WTC11 (cell line): ENCODE results near the gene ZSCAN21. TPM values are rescaled to one million over a fixed set of nuclear protein-coding genes. Genes with fewer than 3 reads are reported as not detected.
A peak's percentile ranks its signal among the peaks of the same experiment; 100 is the strongest.

Experiments used
- ATAC-seq: fragments of 200-7000 bp; cut with Tn5 transposase; 2 replicates; pipeline ENCODE4 v1.10.0; 2021; ENCODE audit warnings: mild to moderate bottlenecking, moderate library complexity
- CTCF ChIA-PET: fragments of 300-600 bp; sonication (Branson Sonifier 250); formaldehyde crosslinking; loops from one replicate; lab custom pipeline; 2021; ENCODE audit warnings: antibody characterized with exemption; lab: Charles Lee
- POLR2A ChIA-PET: fragments of 350-600 bp; sonication (Branson Sonifier 250); formaldehyde crosslinking; loops from one replicate; lab custom pipeline; 2021; ENCODE audit warnings: antibody characterized with exemption; lab: Charles Lee
- DNase-seq: peaks from one replicate; pipeline ENCODE4 v3.0.0; 2021; ENCODE audit warnings: low spot score
- H3K27ac Mint-ChIP-seq: 2 replicates; pipeline ENCODE4 v1.8.0; 2021; ENCODE audit warnings: mixed read lengths
- H3K27me3 Mint-ChIP-seq: 2 replicates; pipeline ENCODE4 v1.8.0; 2021; ENCODE audit warnings: low read depth, mild to moderate bottlenecking, moderate library complexity, mixed read lengths
- H3K36me3 Mint-ChIP-seq: 2 replicates; pipeline ENCODE4 v1.8.0; 2021; ENCODE audit warnings: mixed read lengths
- H3K4me1 Mint-ChIP-seq: 2 replicates; pipeline ENCODE4 v1.8.0; 2022; ENCODE audit warnings: mixed read lengths
- H3K4me3 Mint-ChIP-seq: 2 replicates; pipeline ENCODE4 v1.8.0; 2021; ENCODE audit warnings: mild to moderate bottlenecking, moderate library complexity, mixed read lengths
- H3K9me3 Mint-ChIP-seq: 2 replicates; pipeline ENCODE4 v1.8.0; 2021; ENCODE audit warnings: mixed read lengths
- ATF2 ChIP-seq: sonication (generic); formaldehyde crosslinking; IDR thresholded peaks from 2 replicates; pipeline ENCODE4 v1.8.1; 2022; ENCODE audit warnings: low read depth, missing genetic modification reagents, borderline replicate concordance
- CTCF ChIP-seq: fragments of 200-600 bp; IDR thresholded peaks from 2 replicates; pipeline ENCODE4 v1.8.0; 2022; ENCODE audit warnings: antibody characterized with exemption
- ELF4 ChIP-seq: sonication (generic); formaldehyde crosslinking; IDR thresholded peaks from 2 replicates; pipeline ENCODE4 v1.8.1; 2022; ENCODE audit warnings: low read depth, mild to moderate bottlenecking, moderate library complexity, missing genetic modification reagents
- EMX1 ChIP-seq: fragments of 250-450 bp; sonication (Bioruptor Pico); IDR thresholded peaks from 2 replicates; pipeline ENCODE4 v1.8.0; 2021; ENCODE audit warnings: mild to moderate bottlenecking
- ERG ChIP-seq: fragments of 250-450 bp; sonication (Bioruptor Pico); IDR thresholded peaks from 2 replicates; pipeline ENCODE4 v1.8.0; 2021; ENCODE audit warnings: mild to moderate bottlenecking
- ESRRA ChIP-seq: sonication (generic); formaldehyde crosslinking; IDR thresholded peaks from 2 replicates; pipeline ENCODE4 v1.8.1; 2022; ENCODE audit warnings: mild to moderate bottlenecking, missing genetic modification reagents, borderline replicate concordance
- GRHL2 ChIP-seq: fragments of 250-450 bp; sonication (Bioruptor Pico); IDR thresholded peaks from 2 replicates; pipeline ENCODE4 v1.8.0; 2022; ENCODE audit warnings: mild to moderate bottlenecking, moderate library complexity; ENCODE audit not compliant: insufficient replicate concordance, severe bottlenecking
- GTF2I ChIP-seq: fragments of 250-450 bp; sonication (Bioruptor Pico); conservative IDR thresholded peaks from 2 replicates; pipeline ENCODE4 v1.4.0; 2021; ENCODE audit warnings: mild to moderate bottlenecking
- IRF2 ChIP-seq: sonication (generic); formaldehyde crosslinking; IDR thresholded peaks from 2 replicates; pipeline ENCODE4 v1.8.0; 2022; ENCODE audit warnings: low read depth, missing genetic modification reagents, borderline replicate concordance
- JAZF1 ChIP-seq: fragments of 250-450 bp; sonication (Bioruptor Pico); IDR thresholded peaks from 2 replicates; pipeline ENCODE4 v1.9.0; 2021; ENCODE audit warnings: moderate library complexity, mild to moderate bottlenecking, inconsistent platforms
- MAX ChIP-seq: sonication (generic); formaldehyde crosslinking; IDR thresholded peaks from 2 replicates; pipeline ENCODE4 v1.8.0; 2022; ENCODE audit warnings: mild to moderate bottlenecking, missing genetic modification reagents
- MXD4 ChIP-seq: fragments of 250-450 bp; sonication (Bioruptor Pico); IDR thresholded peaks from 2 replicates; pipeline ENCODE4 v1.8.0; 2021; ENCODE audit warnings: mild to moderate bottlenecking, moderate library complexity, borderline replicate concordance
- MYBL2 ChIP-seq: sonication (generic); formaldehyde crosslinking; IDR thresholded peaks from 2 replicates; pipeline ENCODE4 v1.8.1; 2023; ENCODE audit warnings: mild to moderate bottlenecking, moderate library complexity, missing genetic modification reagents
- NFATC4 ChIP-seq: fragments of 250-450 bp; sonication (Bioruptor Pico); IDR thresholded peaks from 2 replicates; pipeline ENCODE4 v1.9.0; 2021; ENCODE audit warnings: mild to moderate bottlenecking
- NFE2L1 ChIP-seq: sonication (generic); formaldehyde crosslinking; IDR thresholded peaks from 2 replicates; pipeline ENCODE4 v1.8.1; 2023; ENCODE audit warnings: missing genetic modification reagents
- NR3C1 ChIP-seq: sonication (generic); formaldehyde crosslinking; conservative IDR thresholded peaks from 2 replicates; pipeline ENCODE4 v1.8.1; 2023; ENCODE audit warnings: low read depth, mild to moderate bottlenecking, missing genetic modification reagents
- SMAD4 ChIP-seq: sonication (generic); formaldehyde crosslinking; IDR thresholded peaks from 2 replicates; pipeline ENCODE4 v1.8.0; 2022; ENCODE audit warnings: mild to moderate bottlenecking, missing genetic modification reagents
- SOX15 ChIP-seq: fragments of 250-450 bp; sonication (Bioruptor Pico); IDR thresholded peaks from 2 replicates; pipeline ENCODE4 v1.9.0; 2021; ENCODE audit warnings: mild to moderate bottlenecking
- TCF7 ChIP-seq: sonication (generic); formaldehyde crosslinking; IDR thresholded peaks from 2 replicates; pipeline ENCODE4 v1.8.0; 2022; ENCODE audit warnings: mild to moderate bottlenecking, low read depth, missing genetic modification reagents, moderate library complexity
- TEAD4 ChIP-seq: sonication (generic); formaldehyde crosslinking; IDR thresholded peaks from 2 replicates; pipeline ENCODE4 v1.8.0; 2022; ENCODE audit warnings: mild to moderate bottlenecking, missing genetic modification reagents
- USF2 ChIP-seq: sonication (generic); formaldehyde crosslinking; IDR thresholded peaks from 2 replicates; pipeline ENCODE4 v1.8.1; 2023; ENCODE audit warnings: mild to moderate bottlenecking, missing genetic modification reagents, moderate library complexity
- ZNF138 ChIP-seq: sonication (generic); formaldehyde crosslinking; conservative IDR thresholded peaks from 2 replicates; pipeline ENCODE4 v1.8.1; 2022; ENCODE audit warnings: mild to moderate bottlenecking, moderate library complexity, missing genetic modification reagents
- ZNF281 ChIP-seq: sonication (generic); formaldehyde crosslinking; IDR thresholded peaks from 2 replicates; pipeline ENCODE4 v1.8.0; 2023; ENCODE audit warnings: mild to moderate bottlenecking, missing genetic modification reagents
- total RNA-seq: library from RNA; stranded (reverse); gene quantifications from 3 replicates; pipeline ENCODE4 v1.2.3, GENCODE V29; 2021
- TF ChIP-seq, protein P1 (sequence below): sonication (generic); formaldehyde crosslinking; IDR thresholded peaks from 2 replicates; pipeline ENCODE4 v1.8.1; 2022; ENCODE audit warnings: mild to moderate bottlenecking, moderate library complexity, missing genetic modification reagents
- TF ChIP-seq, protein P2 (sequence below): sonication (generic); formaldehyde crosslinking; IDR thresholded peaks from 2 replicates; pipeline ENCODE4 v1.8.0; 2022; ENCODE audit warnings: mild to moderate bottlenecking, missing genetic modification reagents
- TF ChIP-seq, protein P3 (sequence below): fragments of 250-450 bp; sonication (Bioruptor Pico); IDR thresholded peaks from 2 replicates; pipeline ENCODE4 v1.9.0; 2021; ENCODE audit warnings: moderate library complexity, mild to moderate bottlenecking, inconsistent platforms, borderline replicate concordance

Gene ZSCAN21
- total RNA-seq, 1 experiment from 2014 or later: 25.5 TPM

DNA sequence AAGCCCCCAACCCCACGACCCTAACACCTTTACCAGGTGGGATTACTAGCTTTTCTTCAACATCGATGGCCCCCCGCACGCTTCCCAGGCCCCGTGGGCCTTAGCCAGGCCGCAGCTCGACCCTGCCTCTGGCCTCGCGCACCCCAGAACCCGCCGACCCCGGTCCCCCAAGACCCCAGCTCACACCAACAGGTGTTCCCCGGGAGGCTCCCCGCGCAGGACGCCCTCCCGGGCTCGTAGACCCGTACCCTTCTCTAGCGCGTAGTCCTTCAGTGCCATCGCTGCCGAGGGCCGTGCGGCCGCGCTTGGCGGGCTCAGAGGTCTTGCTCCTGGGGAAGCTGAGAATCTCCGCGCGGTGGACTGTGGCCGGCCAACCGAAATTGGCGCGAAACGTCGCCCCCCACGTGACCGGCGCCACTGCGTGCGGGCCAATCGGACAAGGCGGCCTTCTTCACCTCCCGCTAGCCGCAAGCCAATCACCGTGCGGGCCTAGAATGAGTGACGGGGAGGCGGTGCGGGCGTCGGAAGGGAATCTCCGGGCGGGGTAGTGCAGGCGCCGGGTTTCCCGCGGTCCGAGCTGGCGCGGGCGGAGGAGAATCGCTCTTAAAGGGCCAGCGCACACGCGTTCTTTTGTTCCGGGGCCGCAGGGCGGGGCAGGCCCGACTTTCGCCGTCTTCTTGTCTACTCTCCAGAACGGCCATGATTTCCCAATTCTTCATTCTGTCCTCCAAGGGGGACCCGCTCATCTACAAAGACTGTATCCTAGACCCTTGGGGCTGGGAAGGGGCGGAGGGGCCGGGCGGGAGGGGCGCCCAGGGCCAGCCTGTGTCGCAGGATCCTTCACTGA lies 51.7 kb downstream of the ZSCAN21 start, which contains the start of the genes AP4M1 and MCM7:
Gene AP4M1, plus strand, starts transcription at position 628 of the 847 bp plus-strand sequence. Its CDS starts 72 bp downstream, at position 700.
Gene MCM7, minus strand, starts transcription at position 382 of the 847 bp plus-strand sequence. Its CDS starts 103 bp downstream, at position 279.
- peaks cover 24% of the 10 kb centered on the region for H3K4me1 Mint-ChIP-seq
- H3K9me3 Mint-ChIP-seq: no peaks in the 10 kb centered on the region
- ChIA-PET CTCF (interaction anchor here (0.6 to 3.2 kb wide), 13 partner anchors 9 to 141 kb away, joined by 3 to 41 read pairs (median 6); partner anchors contain the start of genes COPS6, LAMTOR4, MBLAC1 and ZSCAN21), POLR2A (interaction anchor here (0.5 to 3.6 kb wide), 23 partner anchors 11 to 515 kb away, joined by 3 to 56 read pairs (median 5); partner anchors contain the start of genes CNPY4, COPS6, GAL3ST4 and GPC2)
- H3K4me3 Mint-ChIP-seq: peak within 1 kb of the TSS; percentile 91
- peaks cover 52% of the 10 kb centered on the region for H3K36me3 Mint-ChIP-seq
- peak; percentile 87 for ATAC-seq
- no peaks in the 10 kb centered on the region for H3K27me3 Mint-ChIP-seq
- DNase-seq: peak; percentile 99
- H3K27ac Mint-ChIP-seq: peak within 1 kb of the TSS; percentile 99
- TF ChIP-seq, protein P1, sequence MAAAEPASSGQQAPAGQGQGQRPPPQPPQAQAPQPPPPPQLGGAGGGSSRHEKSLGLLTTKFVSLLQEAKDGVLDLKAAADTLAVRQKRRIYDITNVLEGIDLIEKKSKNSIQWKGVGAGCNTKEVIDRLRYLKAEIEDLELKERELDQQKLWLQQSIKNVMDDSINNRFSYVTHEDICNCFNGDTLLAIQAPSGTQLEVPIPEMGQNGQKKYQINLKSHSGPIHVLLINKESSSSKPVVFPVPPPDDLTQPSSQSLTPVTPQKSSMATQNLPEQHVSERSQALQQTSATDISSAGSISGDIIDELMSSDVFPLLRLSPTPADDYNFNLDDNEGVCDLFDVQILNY: peak; percentile 99
- TF ChIP-seq, protein P2, sequence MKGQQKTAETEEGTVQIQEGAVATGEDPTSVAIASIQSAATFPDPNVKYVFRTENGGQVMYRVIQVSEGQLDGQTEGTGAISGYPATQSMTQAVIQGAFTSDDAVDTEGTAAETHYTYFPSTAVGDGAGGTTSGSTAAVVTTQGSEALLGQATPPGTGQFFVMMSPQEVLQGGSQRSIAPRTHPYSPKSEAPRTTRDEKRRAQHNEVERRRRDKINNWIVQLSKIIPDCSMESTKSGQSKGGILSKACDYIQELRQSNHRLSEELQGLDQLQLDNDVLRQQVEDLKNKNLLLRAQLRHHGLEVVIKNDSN (CRISPR knock-in tag): peak; percentile 99
- TF ChIP-seq EMX1 (CRISPR knock-in tag): no peak
- no peak for TF ChIP-seq NR3C1 (CRISPR knock-in tag)
- TF ChIP-seq JAZF1 (CRISPR knock-in tag): no peak
- no peak for TF ChIP-seq MXD4 (CRISPR knock-in tag)
- peak; percentile 91 for TF ChIP-seq NFE2L1 (CRISPR knock-in tag)
- TF ChIP-seq GRHL2 (CRISPR knock-in tag): no peak
- TF ChIP-seq USF2 (CRISPR knock-in tag): peak; percentile 99
- no peak for TF ChIP-seq NFATC4 (CRISPR knock-in tag)
- TF ChIP-seq ESRRA: no peak
- no peak for TF ChIP-seq ELF4 (CRISPR knock-in tag)
- TF ChIP-seq MYBL2 (CRISPR knock-in tag): peak; percentile 82; the same call in 1 of the 2 replicates
- no peak for TF ChIP-seq CTCF
- TF ChIP-seq ZNF138 (CRISPR knock-in tag): no peak
- 0 out of 2 replicates have a peak, but pooled peaks have one; percentile 3 for TF ChIP-seq ATF2 (CRISPR knock-in tag)
- TF ChIP-seq TEAD4: peak; percentile 62; the same call in 1 of the 2 replicates
- no peak for TF ChIP-seq SOX15 (CRISPR knock-in tag)
- TF ChIP-seq TCF7 (CRISPR knock-in tag): no peak
- TF ChIP-seq SMAD4 (CRISPR knock-in tag): no peak
- no peak for TF ChIP-seq ERG (CRISPR knock-in tag)
- TF ChIP-seq IRF2: peak; percentile 28; the same call in 1 of the 2 replicates
- no peak for TF ChIP-seq ZNF281 (CRISPR knock-in tag)
- no peak for TF ChIP-seq GTF2I (CRISPR knock-in tag)
- TF ChIP-seq, protein P3, sequence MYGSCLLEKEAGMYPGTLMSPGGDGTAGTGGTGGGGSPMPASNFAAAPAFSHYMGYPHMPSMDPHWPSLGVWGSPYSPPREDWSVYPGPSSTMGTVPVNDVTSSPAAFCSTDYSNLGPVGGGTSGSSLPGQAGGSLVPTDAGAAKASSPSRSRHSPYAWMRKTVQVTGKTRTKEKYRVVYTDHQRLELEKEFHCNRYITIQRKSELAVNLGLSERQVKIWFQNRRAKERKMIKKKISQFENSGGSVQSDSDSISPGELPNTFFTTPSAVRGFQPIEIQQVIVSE (CRISPR knock-in tag): 0 out of 2 replicates have a peak, but pooled peaks have one; percentile 7
- peak; percentile 91 for TF ChIP-seq MAX (CRISPR knock-in tag)
